ENCODE measurements around the gene MLPH.

MLPH gene

DNA sequence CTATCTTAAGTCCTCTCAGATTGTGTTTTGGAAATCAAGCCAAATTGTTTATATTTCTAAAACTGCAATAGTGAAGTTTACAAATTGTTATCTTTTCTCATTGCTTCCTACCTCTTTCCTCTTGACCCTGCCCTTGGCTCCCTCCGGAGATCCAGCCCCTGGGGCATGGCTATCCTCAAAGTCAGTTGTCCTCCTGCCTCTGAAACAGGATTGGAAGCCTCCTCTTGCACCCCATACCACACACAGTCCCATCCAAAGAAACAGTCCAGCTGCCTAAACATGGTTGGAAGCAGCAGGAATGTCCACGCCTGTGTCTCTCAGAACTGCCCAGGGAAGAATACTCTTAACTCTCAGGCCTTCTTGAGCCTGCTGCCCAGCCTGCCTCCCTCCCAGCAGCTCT is 43.0 kb upstream of the MLPH start:
- Mint-ChIP-seq H3K36me3 (ENCODE audit: low read depth) (peaks cover 4% of the 10 kb centered on the region), H3K4me3 (no peak overlapping the region), H3K4me1 (peaks cover 62% of the 10 kb centered on the region), H3K27ac (no peak overlapping the region), H3K9me3 (peaks cover 15% of the 10 kb centered on the region), H3K27me3 (ENCODE audit: low read depth, poor library complexity) (no peaks in the 10 kb centered on the region)
- TF ChIP-seq, protein P1, sequence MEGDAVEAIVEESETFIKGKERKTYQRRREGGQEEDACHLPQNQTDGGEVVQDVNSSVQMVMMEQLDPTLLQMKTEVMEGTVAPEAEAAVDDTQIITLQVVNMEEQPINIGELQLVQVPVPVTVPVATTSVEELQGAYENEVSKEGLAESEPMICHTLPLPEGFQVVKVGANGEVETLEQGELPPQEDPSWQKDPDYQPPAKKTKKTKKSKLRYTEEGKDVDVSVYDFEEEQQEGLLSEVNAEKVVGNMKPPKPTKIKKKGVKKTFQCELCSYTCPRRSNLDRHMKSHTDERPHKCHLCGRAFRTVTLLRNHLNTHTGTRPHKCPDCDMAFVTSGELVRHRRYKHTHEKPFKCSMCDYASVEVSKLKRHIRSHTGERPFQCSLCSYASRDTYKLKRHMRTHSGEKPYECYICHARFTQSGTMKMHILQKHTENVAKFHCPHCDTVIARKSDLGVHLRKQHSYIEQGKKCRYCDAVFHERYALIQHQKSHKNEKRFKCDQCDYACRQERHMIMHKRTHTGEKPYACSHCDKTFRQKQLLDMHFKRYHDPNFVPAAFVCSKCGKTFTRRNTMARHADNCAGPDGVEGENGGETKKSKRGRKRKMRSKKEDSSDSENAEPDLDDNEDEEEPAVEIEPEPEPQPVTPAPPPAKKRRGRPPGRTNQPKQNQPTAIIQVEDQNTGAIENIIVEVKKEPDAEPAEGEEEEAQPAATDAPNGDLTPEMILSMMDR (IDR thresholded peaks at IDR 0.05), result no peak
- no peak for DNase-seq

- H3K4me1 Mint-ChIP-seq, result peaks cover 63% of the 10 kb centered on the region
- H3K27ac Mint-ChIP-seq, result peak overlapping the region; percentile 96
- H3K9me3 Mint-ChIP-seq, result peaks cover 3% of the 10 kb centered on the region
- no peak overlapping the region for H3K4me3 Mint-ChIP-seq
- H3K27me3 Mint-ChIP-seq (ENCODE audit: low read depth, poor library complexity), result no peaks in the 10 kb centered on the region
- H3K36me3 Mint-ChIP-seq (ENCODE audit: low read depth), result no peaks in the 10 kb centered on the region
- TF ChIP-seq, protein P1 (IDR thresholded peaks at IDR 0.05), result no peak
- no peak for DNase-seq
These were observed 41.3 kb upstream of the MLPH start for GRCh38 chr2:237445611-237446337.

DNA sequence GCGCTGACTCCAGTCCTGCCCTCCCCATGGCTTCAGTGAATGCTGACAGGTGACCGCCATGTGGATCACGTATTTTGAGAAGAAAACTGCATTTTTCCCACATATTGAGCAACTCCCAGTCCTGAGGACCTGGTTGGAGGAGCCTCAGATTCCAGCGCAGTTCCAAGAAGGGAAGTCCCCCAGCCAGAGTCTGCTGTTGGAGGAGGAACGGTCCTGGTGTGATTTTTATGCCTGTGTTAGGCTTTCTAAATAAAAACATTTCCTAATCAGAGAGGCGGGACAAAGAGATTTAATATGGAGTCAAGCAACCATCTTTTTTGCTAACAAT is 40.7 kb upstream of the MLPH start:
- DNase-seq, result no peak
- peaks cover 3% of the 10 kb centered on the region for H3K9me3 Mint-ChIP-seq
- no peaks in the 10 kb centered on the region for H3K36me3 Mint-ChIP-seq (ENCODE audit: low read depth)

GRCh38 chr2:237447496-237447895 is 39.6 kb upstream of the MLPH start:
- H3K4me3 Mint-ChIP-seq, result no peak overlapping the region
- TF ChIP-seq, protein P1 (IDR thresholded peaks at IDR 0.05), result no peak
- peaks cover 63% of the 10 kb centered on the region for H3K4me1 Mint-ChIP-seq
- no peak for DNase-seq
- no peaks in the 10 kb centered on the region for H3K36me3 Mint-ChIP-seq (ENCODE audit: low read depth)
- peaks cover 4% of the 10 kb centered on the region for H3K27me3 Mint-ChIP-seq (ENCODE audit: low read depth, poor library complexity)
- no peak overlapping the region for H3K27ac Mint-ChIP-seq
- peaks cover 3% of the 10 kb centered on the region for H3K9me3 Mint-ChIP-seq

More for the DNA sequence above, 40.7 kb upstream of the MLPH start:
- Mint-ChIP-seq H3K4me1 (peaks cover 63% of the 10 kb centered on the region), H3K4me3 (no peak overlapping the region), H3K27ac (peak overlapping the region; percentile 96), H3K27me3 (ENCODE audit: low read depth, poor library complexity) (peaks cover 4% of the 10 kb centered on the region)
- TF ChIP-seq, protein P1 (IDR thresholded peaks at IDR 0.05), result no peak

DNA sequence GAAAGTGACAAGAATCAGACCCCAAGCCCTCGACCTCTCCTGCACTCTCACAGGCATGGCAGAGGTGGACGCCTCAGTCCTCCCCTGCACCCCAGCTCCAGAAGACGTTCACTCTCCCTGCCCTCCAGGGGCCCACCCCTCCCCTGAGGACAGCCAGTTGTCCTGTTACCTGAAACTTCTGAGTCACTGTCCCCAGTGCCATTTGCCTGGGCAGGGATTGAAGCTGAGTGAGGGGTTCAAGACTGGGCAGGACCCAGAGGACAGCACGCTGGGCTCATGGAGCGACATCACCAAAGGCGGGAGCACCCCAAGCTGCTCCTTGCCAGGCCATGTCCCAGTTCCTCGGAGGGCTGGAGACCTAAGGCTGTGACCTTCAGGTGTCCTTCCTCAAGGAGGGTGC is 38.9 kb upstream of the MLPH start:
- H3K36me3 Mint-ChIP-seq (ENCODE audit: low read depth), result no peaks in the 10 kb centered on the region
- H3K9me3 Mint-ChIP-seq, result peaks cover 3% of the 10 kb centered on the region
- H3K4me3 Mint-ChIP-seq, result no peak overlapping the region
- H3K27me3 Mint-ChIP-seq (ENCODE audit: low read depth, poor library complexity), result peaks cover 4% of the 10 kb centered on the region
- no peak for DNase-seq
- H3K27ac Mint-ChIP-seq, result no peak overlapping the region
- H3K4me1 Mint-ChIP-seq, result peaks cover 62% of the 10 kb centered on the region
- TF ChIP-seq, protein P1 (IDR thresholded peaks at IDR 0.05), result no peak

DNA sequence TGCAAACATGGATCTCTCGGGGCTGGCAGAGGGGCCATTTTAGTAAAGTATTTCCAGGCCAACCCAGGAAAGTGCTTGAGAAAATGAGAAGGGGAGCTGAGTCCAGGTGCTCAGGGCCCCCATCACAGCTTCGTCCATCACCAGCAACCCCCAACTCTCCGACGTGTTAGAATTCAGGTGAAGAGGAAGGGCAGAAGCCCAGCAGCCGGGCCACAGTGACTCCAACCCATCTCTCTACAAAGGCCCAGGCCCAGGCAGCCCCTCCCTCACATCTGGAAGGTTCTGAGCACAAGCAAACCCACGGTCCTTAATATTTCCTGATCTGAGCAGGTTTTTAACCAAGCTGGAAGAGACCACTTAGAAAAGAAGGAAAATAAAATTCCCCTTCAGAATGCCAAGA is 38.4 kb upstream of the MLPH start:
- TF ChIP-seq, protein P1 (IDR thresholded peaks at IDR 0.05), result no peak
- no peak for DNase-seq
- H3K27ac Mint-ChIP-seq, result peak overlapping the region; percentile 83

More for the DNA sequence above, 38.4 kb upstream of the MLPH start:
- Mint-ChIP-seq H3K27me3 (ENCODE audit: low read depth, poor library complexity) (peaks cover 4% of the 10 kb centered on the region), H3K36me3 (ENCODE audit: low read depth) (no peaks in the 10 kb centered on the region), H3K4me1 (peaks cover 64% of the 10 kb centered on the region), H3K4me3 (no peak overlapping the region), H3K9me3 (peaks cover 3% of the 10 kb centered on the region)
